Measurements from ENCODE around the gene TECPR1. TPM values are rescaled to one million over a fixed set of nuclear protein-coding genes. Genes with fewer than 3 reads are reported as not detected.
"Not testable (repeated sequence)": the region's sequence is repeated elsewhere in the genome, so short reads cannot be mapped to it uniquely, and the experiment has no call there.

Gene TECPR1
- total RNA-seq, 1 donor from 2014 or later, result 62.5 TPM

DNA sequence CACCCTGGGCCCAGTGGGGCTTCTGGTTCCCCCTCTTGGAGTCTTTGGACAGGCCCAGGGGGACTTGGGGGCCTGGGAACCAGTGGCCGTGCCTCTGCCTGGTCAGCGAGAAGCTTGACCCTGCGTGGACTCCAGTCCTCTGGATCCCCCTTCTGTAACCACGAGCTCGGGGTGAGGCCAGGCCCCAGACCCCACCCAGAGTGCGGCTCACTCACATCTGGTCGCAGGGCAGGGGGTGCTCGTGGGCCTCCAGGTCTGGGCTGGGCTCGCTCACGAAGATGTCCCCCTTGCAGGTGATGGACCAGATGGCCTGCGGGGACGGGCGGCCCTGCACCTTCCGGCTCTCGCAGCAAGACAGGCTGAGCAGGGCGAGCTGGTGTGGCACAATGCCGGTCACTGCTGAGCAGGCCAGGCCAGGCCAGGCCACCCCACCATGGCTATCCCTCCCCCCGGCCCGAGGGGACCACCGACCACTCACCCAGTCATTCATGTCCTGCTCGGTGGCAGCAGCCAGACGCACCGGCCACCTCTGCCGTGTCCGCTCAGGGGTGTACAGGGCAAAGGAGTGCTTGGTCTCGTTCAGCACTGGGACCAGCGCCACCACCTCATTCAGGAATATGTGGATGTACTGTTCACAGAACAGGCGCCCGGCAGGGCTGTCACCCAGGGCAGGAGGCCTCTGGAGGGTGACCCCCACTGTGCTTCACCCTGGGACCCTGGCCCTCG is 21.1 kb downstream of the TECPR1 start:
- DNase-seq (ENCODE audit: low read depth), result no peak

DNA sequence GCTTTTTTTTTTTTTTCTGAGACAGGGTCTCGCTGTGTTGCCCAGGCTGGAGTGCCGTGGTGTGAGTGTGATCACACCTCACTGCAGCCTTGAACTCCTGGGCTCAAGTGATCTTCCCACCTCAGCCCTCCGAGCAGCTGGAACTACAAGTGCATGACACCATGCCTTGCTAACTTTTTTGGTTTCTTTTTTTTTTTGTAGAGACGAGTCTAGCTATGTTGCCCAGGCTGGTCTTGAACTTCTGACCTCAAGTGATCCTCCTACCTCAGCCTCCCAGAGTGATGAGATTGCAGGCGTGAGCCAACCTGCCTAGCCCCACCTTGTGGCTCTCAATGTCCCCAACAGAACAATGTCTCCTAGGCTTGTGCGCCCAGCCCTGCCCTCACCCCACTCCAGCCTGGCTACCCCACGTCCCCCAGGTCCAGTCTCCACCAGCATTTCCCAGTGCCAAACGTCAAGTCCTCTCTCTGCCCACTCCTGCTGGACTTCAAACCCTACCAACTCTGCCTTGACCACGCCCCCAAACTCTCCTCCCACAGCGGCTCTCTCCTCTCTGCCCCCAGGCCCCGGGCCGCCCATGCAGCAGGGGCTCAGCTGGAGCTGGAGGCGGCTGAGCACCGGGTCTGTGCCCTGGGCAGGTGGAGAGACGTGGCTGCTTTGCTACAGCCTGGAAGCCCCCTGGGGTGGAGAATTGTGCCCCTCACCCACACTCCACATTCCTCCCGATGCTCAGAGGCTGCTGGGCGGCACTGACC is 21.9 kb downstream of the TECPR1 start:
- DNase-seq (ENCODE audit: low read depth), result no peak

DNA sequence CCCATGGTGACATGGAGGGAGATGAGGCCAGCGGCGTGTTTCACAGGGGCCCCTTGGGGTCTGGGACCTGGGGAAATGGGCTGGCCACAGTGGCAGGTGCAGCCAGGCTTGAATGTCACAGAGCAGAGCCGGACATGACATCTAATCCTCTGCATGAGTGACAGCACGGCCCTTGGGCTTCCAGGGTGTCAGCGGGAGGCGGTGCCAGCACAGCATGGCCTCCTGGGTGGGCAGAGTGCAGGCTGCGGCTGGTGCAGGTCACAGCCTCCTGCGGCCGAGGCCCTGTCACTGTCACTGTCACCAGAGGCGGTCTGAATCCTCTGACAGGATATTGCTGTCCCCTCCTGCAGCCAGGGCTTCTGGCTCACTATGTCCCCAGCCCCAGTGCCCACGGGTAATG is 22.6 kb downstream of the TECPR1 start:
- peak; percentile 81 for DNase-seq (ENCODE audit: low read depth)

DNA sequence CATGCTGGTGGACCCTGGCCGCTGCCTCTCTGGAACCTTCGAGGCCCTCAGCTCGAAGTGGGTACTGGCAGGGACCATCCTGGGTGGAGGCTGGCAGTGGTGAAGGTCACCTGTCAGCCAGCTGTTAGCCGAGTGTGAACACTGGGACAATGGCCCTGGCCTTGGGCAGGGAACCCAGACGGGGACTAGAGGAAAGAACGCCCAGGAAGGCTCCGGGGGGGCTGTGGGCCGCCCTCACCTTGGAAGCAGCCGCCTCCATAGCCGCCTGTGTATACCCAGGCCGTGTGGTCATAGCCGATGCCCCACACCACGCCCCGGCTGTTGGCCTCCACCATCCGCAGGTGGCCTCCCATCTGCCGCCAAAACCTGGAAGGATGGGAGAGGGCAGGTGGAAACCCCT is 23.2 kb downstream of the TECPR1 start:
- DNase-seq (ENCODE audit: low read depth), result no peak

DNA sequence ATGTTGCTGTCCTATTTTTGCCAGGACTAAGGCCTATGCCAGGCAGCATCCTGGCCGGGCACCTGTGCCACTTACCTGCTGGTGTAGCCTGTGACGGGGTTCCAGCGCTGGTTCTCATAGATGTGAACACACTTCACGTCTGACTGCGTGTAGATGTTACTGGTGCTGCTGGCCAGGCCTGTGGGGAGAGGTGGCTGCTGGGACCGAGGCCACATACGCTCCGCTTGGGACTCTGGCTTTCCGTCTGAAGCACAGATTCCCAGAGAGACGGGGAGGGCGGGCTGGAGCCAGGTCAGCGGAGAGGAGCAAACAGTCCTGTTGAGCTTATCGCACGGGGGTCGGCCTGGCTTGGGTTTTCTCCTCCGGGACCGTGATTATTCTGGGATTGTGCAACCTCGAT is 24.1 kb downstream of the TECPR1 start:
- no peak for DNase-seq (ENCODE audit: low read depth)

DNA sequence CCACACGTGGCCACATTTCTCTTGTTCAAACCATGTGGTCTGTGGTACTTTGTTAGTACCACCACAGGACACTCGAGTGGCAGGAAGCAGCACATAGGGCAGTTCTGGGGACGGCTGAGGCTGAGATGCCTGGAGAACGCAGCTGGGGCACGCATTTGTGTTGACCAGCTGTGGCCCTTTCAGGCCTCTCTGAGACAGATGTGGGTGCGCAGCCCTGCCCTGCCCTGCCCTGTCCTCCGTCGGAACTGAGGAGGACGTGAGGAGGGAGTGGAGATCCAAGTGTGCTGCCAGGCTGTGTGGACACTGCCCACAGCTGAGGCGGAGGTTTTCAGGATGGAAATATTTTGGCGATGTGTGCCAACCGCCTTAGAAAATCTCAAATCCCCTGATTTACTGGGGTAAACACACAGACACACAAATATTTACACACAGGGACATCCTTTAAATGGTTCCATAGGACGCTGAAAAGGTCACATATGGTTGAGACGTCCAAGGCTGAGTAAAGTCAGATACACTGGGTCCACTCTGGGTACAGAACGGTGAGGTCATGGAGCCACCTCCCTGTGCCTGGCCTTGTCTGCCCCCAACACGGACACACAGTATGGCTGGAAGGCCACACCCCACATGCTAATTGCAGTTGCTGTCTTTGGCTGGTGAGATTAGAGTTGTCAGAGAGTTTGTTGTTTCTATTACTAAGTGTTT is 26.0 kb downstream of the TECPR1 start:
- DNase-seq (ENCODE audit: low read depth), result no peak

DNA sequence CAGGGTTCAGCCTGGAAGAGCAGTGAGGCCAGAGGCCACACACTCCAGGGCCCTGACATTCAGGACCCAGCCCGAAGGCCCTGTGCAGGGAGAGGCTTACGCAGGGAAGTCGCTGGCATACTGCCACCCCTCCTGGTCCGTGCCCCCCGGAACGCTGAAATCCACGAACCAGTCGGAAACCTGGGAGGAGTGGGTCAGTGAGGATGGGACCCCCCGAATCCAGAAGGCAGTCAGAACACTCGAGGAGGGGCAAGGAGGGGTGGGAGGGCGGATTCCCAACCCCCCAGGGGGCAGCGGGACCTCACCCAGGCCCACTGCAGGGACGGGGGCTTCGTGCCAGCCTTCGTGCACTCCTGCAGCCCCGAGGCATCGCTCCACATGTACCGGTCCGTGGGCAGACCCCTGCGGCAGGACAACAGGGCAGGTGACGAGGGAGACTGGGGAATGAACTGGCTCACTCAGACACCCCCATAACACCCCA is 27.3 kb downstream of the TECPR1 start:
- DNase-seq (ENCODE audit: low read depth), result no peak

DNA sequence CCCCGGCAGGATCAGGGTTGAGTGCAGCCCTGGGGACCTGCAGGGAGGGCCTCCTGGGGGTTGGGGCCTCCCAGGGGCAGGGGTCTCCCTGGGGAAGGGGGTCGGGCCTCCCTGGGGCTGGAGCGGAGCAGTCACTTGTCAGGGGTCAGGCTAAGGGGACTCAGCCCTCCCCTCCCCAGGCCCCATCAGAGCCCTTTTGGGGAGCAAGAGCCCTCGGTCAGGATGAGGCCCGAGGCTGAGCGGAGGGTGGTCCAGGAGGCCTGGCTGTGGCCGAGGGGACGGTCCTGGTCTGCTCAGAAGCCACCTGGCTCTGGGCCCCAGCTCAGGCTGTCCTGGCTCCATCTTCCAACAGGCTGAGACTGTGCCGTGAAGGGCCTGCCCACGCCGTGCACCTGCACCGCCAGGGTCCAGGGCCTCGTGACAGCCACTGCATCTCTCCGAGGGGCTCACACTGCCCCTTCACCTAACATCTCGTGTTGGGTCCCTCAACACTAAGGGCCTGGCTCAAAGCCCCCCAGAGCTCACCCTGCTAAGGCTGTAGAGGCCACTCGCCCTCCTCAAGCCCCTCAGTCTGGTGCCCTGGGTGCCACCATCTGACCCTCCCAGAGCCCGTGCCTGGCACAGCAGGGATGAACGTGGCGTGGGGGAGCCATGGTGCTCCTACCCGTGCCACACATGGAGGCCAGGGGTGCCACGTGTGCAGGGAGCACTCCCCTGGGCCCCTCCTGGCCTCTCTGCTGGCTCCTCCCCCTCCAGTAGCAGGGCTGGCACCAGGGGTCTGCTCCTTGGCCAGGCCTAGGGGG is 27.9 kb downstream of the TECPR1 start:
- no peak for DNase-seq (ENCODE audit: low read depth)

DNA sequence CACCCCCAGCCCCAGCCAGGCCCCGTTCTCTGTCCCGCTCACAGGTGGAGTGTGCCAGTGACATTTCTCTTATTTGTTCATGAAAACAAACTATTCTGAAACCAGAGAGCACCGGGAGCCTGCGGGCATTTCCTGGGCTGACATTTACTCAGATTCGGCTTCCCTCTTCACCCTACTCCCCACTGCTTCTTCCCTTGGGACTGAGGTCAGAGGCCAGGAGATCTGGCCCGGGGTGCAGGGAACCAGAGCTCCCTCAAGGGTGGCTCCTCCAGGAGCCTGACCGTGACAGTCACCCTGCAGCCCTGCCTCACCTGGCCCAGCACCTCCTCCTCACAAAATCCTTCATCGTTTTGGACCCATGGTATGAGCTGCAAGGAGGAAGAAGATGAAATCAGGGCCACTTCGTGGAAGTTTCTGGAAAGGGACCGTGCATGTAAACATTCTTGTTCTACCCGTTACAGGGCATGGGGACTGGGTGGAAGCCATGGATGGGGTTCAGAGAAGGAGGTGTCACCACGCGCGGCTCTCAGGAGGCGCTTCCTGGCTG is 28.6 kb downstream of the TECPR1 start:
- DNase-seq (ENCODE audit: low read depth), result no peak

DNA sequence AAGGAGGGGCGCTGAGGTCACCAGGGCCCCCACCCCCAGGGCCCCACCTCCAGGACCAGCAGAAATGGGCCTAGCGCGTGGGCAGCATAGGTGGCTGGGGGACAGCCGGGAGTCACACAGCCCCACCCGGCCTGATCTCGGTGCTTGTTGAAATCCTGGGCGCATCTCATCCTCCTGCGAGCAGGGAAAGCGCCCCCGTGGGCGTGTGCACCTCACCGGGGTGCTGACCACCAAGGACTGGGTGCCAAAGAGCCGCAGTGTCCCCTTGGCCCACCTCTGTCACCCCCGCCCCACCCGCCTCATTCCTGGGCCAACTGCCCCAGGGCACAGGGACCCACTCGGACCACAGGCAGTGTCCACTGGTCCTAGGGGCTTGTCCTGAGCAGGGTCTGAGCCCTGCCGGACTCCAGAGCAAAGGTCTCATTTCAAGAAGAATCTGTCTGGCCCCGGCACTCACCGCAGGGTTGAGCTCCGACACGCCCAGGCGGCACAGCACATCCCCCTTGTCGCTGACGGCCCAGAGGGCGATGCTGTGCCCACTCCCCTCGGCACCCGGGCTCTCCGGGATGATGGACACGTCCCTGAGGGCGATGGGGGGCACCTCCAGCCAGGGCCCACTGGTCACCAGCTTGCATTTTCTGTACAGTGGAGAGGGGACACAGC is 29.4 kb downstream of the TECPR1 start:
- DNase-seq (ENCODE audit: low read depth), result no peak

DNA sequence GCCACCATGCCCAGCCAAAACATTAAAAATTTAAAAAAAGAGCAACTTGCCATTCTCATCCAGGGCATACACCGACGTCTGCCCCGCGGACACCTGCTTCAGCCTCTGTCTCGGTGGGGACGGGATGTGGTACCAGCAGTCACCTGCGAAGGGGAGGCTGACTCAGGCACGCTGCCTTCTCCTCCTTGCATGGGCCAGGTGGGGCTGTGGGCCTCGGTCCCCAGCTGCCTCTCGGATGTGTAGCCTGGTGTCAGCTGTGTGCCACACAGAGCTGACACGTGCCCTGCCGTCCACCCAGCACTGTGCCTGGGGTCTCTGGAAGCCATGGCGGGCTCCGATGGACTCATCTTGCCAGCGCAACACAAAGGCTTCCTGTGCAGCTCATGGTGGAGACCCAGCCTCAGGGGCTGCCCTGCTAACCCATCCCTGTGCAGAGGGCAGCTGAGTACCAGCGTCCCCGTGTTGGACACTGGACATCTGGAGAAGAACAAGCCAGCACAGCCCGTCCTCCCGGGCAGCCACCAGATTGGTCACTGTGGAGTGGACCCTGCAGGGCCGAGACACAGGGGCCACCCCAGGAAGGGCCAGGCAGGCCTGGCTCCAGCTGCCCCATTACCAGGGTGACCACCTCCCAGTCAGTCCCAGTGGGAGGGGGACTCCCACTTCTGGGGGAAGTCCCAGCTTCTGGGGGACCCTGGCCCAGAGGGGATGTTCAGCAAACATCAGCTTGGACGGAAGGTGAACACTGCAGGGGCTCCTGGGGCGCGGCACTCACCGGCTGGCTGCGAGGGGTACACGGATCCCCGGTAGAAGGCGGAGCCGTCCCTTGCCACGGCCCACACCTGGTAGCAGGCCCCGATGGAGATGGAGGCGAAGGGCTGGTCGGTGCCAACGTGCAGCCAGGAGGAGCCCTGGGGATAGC is 30.2 kb downstream of the TECPR1 start:
- DNase-seq (ENCODE audit: low read depth), result no peak

DNA sequence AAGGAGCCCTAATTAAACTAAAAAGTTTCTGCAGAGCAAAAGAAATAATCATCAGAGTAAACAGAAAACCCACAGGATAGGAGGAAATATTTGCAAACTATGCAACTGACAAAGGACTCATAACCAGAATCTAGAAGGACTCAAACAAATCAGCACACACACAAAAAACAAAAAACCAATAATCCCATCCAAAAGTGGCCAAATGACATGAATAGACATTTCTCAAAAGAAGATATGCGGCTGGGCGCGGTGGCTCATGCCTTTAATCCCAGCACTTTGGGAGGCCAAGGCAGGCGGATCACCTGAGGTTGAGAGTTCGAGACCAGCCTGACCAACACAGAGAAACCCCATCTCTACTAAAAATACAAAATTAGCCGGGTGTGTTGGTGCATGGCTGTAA is 32.6 kb downstream of the TECPR1 start:
- not testable (repeated sequence) for DNase-seq (ENCODE audit: low read depth)

DNA sequence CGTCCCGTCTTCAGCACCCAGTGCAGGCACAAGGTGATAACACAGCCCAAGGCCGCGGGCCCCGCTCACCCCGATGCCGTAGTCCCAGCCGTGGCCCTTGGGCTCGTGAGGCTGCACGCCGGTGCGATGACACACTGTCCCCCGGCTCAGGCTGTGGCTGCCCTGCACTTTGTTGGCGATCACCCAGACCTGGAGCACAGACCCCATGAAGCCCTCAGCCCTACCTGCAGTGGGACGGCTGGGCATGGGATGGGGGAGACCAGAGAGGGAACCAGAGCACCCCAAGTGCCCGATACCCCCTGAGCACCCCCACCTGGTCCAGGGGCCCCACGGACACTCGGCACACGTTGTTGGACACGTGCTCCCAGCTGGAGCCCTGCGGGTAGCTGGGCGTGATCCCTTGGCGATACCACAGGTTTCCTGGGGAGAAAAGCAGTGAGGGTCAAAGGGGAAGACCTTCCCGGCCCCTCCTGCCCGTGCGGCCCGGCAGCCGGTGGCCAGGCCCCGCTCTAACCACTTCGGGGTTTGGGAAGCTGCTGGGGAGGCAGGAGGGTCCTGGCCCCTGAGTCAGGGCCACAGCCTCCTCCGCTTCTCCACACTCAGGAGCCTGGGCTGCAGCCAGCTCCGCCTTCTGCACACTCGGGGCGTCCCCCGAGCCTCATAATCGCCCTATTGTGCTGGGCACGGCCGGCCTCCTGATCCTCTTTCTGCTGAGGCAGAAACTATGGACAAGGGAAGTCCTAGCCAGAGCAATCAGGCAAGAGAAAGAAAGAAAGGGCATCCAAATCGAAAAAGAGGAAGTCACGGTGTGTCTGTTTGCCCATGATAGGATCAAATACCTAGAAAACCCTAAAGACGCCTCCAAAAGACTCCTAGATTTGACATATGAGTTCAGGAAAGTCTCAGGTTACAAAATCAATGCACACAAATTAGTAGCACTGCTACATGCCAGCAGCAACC is 34.1 kb downstream of the TECPR1 start:
- no peak for DNase-seq (ENCODE audit: low read depth)

DNA sequence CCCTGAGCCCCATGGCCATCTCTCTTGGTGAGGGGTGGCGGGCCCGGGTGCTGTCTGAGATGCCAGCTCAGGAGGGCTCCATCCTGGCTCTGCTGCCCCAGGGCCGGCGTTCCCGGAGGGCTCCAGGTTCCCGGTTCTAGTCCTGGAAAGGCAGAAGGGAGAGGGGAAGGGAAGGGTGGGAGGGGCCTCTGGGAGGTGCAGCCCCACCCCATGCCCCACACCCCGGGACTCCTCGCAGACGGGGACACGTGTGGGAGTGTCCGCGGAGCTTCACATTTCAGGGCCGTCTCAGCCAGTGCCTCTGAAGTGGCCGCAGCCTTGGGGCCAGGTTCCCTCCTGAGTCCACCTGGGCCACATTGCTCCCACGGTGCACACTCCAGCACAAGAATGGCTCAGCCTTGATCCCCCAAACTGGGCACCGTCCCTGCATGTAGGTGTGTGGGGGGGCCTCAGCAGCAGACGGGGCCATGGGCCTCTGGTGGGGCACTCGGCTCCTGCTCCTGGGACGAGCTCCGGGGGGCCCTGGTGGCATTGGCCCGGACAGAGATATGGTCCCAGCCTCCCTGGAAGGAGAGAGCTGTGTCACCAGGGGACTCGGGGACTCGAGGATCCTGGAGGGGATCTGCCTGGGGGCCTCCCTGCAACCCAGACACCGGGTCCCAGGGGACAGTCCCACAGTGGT is 35.0 kb downstream of the TECPR1 start:
- DNase-seq (ENCODE audit: low read depth), result no peak

DNA sequence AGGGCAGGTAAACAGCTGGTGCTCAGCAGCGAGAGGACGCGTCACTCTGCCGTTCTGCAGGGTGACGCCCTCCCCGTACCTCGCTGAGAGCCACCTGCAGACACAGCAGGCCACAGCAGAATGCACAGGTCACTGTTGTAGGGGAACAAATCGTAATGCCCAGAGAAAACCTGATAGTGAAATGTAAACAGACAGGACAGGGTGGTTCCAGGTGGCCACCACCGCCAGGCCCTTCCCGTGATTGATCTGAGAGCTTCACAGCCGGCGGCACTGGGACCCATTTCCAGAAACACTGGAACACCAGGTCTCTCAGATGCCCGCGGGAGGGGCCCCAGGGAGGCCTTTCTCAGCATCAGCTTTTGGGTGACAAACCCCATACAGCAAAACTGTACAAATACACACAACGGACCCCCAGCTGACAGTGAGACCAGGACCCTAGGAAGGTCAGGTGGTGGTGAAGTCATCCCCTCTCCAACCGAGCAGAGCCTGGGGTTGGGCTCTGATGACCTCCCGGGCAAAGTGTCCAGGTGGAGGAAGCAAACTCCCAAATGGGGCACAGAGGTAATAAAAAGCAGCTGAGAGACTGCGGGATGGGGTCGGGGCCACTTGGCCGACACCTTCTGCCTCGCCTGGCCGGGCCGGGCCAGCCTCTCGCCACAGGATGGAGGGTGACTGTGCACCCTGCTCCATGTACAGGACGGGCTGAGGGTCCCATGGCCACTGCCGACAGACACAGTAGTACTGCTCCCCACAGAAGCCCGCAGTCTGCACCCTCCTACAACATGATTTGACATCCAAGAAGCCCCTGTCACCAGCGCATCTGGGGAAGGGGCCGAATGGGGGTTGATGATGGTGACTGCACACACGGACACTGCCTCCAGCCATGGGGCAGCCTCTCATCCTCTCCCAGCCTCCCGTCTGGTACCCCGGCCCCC is 36.2 kb downstream of the TECPR1 start:
- DNase-seq (ENCODE audit: low read depth), result no peak

DNA sequence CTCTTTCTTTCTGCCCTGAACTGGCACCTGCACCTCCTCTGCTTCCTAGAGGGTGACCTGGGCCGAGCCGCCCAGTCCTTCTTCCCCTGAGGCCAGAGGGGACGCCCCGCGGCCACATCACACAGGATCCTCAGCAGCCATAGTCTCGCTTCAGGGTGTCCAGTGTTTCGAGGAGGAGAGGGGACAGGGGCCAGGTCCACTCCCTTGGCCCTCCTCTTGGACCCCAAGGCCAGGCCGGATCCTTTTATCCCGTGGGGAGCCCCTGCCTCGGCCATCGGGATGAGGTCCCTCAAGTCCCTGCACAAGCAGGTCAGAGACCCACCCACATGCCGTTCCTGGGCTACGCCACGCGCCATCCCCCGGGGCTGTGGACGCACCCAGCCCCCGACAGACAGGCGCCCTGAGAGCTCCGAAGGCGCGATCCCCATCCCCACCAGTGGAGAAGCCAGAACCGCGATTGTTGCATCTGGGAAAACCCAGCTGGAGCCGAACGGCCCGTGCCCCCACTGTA is 37.2 kb downstream of the TECPR1 start:
- no peak for DNase-seq (ENCODE audit: low read depth)
